Measurements from ENCODE around the gene PTPN14.
"Not testable (repeated sequence)": the region's sequence is repeated elsewhere in the genome, so short reads cannot be mapped to it uniquely, and the experiment has no call there.

Gene PTPN14

DNA sequence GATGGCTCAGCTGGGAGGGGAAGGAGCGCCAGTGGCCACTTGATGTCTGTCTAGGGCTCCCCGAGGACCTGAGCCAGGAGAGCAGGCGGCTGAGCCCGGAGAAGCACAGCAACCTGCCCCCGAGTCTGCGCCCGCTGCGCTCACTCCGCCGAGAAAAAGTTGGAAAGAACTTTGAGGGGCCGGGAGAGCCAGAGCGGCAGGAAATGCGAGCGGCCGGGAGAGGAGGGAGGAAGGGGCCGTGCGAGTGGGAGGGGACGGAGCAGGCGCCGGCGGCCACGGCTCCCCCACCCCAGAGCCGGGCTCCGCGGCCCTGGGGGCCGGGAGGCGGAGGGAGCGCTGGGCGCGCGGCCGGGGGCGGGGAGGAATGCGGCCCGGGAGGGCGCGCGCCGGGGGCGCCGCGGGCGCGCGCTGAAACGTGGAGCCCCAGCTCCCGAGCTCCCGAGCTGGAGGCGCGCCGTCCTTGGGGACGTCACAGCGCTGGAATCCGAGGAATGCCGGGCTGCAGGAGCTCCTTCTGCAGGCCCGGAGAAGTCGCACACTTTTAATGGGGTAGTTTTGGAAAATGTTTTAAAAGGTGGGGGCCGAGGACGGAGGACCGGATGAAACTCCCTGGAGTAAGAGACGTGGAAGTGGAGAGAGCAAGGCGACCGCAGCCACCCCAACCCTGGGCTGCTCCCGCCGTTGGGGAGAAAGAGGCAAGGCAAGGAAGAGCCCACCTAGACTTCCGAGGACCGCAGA lies at the start of gene PTPN14:
TSS of gene PTPN14 (minus strand) at position 167 of the 738 bp plus-strand sequence. CDS start 86,799 bp downstream, outside the sequence.
- DNase-seq (ENCODE audit: low read depth in 2 of 2): peak; percentile 94

DNA sequence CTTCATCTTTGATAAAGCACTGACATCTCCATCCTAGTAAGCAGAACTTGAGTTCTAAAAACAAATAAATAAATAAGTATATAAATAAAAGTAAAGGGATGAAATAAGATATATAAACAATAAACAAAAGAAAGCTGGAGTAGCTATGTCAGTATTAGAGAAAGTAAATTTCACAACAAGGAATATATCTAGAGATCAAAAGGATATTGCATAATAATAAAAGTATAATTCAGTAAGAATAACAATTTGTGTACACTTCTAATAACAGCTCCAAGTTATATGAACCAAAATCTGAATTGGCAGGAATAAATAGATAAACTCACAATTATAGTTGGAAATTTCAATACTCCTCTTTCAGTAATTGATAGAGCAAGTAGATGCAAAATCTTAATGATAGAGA lies 41.8 kb upstream of the PTPN14 start:
- DNase-seq (ENCODE audit: low read depth in 2 of 2): no peak

DNA sequence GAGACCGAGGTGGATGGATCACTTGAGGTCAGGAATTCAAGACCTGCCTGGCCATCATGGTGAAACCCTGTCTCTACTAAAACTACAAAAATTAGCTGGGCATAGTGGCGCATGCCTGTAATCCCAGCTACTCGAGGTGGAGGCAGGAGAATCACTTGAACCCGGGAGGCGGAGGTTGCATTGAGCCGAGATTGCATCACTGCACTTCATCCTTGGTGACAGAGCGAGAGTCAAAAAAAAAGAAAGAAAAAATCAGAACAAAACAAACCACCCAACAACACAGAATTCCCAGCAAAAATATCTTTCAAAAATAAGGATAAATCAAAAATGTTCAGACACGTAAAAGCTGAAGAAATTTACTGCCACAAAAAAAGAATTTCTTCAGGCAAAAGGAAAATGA lies 40.5 kb upstream of the PTPN14 start:
- DNase-seq (ENCODE audit: low read depth in 2 of 2): not testable (repeated sequence)

GRCh38 chr1:214590696-214591095 lies 39.3 kb upstream of the PTPN14 start:
- DNase-seq (ENCODE audit: low read depth in 2 of 2): no peak

DNA sequence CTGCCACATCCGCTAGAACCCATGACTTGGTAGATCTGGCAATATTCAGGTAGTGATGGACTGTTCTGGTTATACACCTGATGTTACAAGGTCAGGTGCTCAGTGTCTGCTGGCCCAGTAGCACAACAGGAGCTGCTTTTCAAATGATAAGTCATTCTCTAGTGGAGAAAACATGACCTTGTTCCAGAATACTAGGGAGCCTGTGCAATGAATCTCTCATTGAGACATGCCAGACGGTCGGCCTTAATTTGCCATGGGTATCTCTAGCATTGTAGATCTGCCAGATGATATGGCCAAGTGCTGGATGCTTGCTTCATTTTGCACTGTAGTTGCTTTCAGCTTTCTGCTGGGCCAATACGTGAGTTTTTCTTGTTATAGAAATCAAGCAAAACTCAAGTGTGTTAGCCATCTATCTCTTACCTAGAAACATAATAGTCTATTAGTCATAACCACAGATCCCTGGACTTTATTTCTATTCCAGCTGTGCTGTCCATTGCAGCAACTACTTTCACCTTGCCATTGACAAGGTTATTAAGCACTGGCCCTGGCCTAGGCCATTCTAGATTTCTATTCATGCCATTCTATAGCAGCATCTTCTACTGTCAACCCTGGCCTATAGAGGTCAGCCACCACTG lies 37.7 kb upstream of the PTPN14 start:
- no peak for DNase-seq (ENCODE audit: low read depth in 2 of 2)

DNA sequence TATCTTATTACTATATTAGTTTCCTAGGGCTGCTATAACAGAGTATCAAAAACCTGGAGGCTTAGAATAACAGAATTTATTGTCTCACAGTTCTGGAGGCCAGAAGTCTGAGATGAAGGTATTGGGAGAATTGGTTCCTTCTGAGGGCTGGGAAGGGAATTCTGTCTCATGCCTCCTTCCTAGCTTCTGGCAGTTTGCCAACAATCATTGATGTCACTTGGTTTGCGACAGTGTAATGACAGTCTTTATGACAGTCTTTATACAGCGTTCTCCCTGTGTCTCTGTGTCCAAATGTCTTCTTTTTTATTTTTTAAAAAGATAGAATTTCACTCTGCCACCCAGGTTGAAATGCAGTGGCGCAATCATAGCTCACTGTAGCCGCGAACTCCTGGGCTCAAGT lies 35.8 kb upstream of the PTPN14 start:
- no peak for DNase-seq (ENCODE audit: low read depth in 2 of 2)

- no peak for DNase-seq (ENCODE audit: low read depth in 2 of 2)
Observed at GRCh38 chr1:214586621-214587020, 35.2 kb upstream of the PTPN14 start.

DNA sequence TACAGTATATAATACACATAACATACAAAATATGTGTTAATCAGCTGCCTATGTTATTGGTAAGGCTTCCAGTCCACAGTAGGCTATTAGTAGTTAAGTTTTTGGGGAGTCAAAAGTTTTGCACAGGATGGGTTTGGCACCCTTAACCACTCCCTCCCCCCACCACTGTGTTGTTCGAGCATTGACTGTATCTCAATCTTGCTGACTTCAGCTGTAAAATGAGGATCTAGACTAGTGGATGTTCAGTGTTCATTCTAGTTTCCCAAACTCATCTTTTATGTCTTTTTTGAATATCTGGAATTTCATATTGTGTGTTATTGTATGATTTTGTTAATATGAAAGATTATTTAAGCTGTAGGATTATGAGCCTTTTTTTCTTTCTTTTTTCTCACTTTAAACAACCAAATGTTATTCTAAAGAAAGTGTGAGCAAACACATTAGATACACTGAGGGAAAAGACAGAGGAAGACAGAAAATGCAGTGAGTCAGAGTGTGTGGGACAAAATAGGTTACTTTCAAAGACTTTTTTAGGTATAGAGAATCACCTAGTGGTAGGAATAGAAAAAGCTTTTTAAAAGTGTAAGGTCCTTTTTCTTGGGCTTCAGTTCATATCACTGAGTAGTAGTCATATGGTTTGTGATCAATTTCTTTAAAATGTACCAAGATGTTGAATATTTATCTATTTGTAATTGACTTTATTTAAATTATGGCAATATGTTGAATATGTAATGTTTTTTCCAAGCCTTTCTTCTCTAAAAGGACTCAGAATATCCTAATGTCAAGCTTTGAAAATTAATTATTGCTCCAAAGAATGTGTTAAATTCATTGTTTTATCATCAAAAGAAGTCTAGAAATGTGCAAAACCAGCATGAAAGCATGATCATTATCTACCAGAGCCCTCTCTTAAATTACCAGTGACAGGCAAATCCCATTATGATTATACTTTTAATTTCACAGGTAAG lies 33.7 kb upstream of the PTPN14 start:
- DNase-seq (ENCODE audit: low read depth in 2 of 2): peak; percentile 43 to 44

DNA sequence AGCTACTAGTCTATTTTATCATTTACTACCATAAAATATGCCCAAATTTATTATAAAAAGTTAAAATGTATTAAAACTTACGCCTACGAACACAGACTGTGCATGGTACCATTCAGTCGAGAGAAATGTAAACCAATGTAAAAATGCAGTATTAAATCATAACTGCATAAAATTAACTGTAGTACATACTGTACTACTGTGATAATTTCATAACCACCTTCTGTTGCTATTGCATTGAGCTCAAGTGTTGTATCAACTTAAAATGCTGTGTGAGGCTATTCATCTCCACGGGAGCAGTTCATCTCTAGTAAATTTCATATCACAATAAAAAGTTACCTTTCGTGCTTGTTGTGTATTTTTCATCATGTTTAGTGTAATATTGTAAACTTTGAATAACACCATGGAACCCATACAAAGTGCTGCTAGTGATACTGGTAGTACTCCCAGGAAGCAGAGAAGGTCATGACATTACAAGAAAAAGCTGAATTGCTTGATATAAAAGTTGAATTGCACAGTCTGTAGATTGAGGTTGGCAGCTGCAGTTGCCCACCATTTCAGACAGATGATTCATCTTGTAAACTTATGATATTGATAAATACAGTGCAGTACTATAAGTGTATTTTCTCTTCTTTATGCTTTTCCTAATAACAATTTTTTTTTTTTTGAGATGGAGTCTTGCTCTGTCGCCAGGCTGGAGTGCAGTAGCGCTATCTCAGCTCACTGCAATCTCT lies 32.6 kb upstream of the PTPN14 start:
- no peak for DNase-seq (ENCODE audit: low read depth in 2 of 2)

DNA sequence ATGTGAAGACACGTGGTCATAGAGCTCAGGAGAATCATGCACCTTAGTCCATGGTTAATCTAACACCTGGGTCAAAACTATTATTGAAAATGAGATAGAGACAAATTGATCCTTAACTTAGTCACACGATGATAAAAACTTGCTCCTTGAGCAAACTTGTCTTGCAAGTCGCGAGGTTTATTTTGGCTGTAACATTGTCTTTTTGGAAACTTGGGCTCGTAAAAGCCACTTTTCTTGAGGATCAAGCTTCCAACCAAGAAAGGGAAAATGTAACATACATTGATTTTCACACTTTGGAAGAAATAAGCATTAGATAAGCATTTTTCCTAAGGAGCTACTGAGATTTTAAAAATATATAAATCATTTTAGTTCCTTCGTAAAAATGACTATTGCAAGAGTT lies 31.7 kb upstream of the PTPN14 start:
- no peak for DNase-seq (ENCODE audit: low read depth in 2 of 2)

- no peak for DNase-seq (ENCODE audit: low read depth in 2 of 2)
Observed at GRCh38 chr1:214582289-214582891, 31.0 kb upstream of the PTPN14 start.

GRCh38 chr1:214581785-214582184 lies 30.4 kb upstream of the PTPN14 start:
- DNase-seq (ENCODE audit: low read depth in 2 of 2): peak in 1 of 2 experiments; percentile 42

- DNase-seq (ENCODE audit: low read depth in 2 of 2): no peak
Observed at GRCh38 chr1:214579183-214579582, 27.8 kb upstream of the PTPN14 start.

DNA sequence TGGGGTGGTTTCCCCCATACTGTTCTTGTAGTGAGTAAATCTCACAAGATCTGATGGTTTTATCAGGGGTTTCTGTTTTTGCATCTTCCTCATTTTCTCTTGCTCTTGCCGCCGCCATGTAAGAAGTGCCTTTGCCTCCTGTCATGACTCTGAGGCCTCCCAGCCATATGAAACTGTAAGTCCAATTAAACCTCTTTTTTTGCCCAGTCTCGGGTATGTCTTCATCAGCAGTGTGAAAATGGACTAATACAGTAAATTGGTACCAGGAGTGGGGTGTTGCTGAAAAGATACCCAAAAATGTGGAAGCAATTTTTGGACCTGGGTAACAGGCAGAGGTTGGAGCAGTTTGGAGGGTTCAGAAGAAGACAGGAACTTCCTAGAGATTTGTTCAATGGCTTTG lies 24.7 kb upstream of the PTPN14 start:
- not testable (repeated sequence) for DNase-seq (ENCODE audit: low read depth in 2 of 2)

DNA sequence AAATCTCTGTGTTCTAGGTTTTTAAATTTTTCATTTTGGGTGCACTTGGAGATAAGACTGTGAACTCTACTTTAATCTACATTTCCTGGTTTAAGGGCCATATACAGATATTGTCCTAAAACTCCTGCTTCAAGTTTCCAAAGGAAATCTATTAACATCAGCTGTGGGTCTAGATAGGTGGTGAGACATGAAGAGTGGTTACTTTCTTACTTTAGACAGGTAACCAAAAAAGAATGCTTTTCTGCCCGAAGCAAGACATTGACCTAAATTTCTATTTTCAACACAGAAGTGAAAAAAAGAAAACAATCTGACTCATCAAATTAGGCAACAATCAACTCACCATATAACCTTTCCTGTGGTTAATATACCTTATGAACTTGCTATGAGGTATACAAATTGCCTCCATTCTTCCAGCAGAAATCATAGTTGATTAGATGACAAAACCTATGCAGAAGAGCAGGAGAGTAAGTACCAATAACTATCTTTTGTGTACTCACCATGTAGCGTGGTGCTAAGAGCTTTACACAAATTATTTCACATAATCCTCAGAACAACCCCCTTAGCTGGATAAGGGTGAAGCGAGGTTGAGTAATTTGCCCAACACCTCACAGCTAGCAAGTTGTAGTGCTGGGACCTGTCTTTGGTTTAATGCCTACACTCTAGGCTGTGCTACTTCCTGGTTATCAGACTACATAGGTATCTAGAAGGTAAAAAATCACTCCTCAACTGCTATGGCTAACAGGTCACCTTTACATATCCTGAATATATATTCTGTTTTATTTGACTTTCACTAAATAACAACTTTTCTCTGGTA lies 23.4 kb upstream of the PTPN14 start:
- no peak for DNase-seq (ENCODE audit: low read depth in 2 of 2)

DNA sequence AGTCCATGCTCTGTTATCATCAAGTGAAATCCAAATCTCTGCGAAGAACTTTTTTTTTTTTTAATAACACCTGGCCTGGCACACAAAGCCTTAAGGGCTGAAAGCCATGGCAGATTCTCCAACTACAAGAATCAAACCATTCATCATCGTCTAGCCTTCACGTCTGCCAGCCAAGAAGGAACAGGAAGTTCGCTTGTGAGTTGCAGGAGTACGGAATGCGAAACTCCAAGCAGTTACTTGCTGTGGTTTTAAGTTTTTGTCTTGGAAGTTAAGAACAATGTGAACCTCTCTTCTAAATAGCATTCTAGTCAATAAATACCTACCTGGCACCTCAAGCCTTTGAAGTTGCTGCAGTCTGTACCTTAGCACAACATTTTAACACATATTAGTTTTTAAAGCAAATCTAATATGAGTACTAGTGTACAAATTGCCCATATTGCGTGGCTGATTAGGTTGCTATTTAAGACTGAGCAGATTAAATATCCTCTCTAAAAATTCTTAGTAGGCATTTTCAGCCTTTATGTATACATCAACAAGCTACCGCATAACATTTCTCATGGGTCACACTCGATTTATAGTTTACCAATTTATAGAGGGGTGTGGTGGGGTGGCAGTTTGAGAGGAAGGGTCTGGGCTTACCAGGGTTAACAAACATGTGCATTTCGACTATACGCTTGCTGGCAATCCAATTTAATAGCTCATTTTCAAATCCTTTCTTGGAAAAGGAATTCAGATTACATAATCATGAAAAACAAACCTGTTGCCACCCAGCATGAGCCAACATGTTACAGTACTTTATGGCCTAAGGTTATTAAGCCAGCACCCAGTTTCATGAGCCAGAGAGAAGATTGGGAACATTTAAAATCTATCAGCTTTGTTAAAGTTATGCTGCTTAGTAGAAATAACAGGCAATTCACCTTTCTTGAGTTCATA lies 22.2 kb upstream of the PTPN14 start:
- DNase-seq (ENCODE audit: low read depth in 2 of 2): no peak

DNA sequence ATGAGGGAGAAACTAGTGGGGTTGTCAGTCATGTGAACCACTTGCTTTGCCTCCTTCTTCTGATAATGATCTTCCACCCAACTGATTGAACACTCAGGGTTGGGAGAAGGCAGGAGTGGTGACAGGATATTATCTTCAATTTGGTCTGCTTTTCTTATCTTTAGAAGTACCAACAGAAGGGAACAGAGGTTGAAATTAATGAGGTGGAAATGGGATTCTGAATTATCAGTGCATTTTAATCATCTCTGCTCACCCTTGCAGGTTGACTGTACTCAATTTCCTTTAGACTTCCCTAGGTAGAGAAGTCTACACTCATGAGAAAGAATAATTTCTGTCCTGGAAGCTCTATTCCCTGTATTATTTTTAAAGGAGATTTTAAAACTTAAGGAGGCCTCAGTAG lies 19.9 kb upstream of the PTPN14 start:
- no peak for DNase-seq (ENCODE audit: low read depth in 2 of 2)

DNA sequence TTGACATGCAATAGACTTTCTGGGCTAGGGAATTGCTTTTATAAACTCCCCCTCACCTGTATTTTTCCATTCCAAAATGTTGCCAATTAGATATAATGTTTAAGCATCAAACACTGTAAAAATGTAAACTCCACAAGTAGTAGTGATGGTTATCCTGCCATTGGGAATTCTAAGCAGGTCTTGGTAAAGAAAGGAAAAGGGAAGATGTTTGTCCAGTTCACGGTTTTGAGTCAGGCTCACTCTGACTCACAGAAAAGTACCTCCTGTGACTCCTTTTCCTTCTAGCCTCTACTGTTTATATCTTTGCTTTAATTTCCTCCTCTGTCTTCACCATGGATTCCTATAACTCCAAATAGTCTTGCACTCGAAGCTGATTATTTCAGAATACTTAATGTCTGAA lies 19.0 kb upstream of the PTPN14 start:
- no peak for DNase-seq (ENCODE audit: low read depth in 2 of 2)

DNA sequence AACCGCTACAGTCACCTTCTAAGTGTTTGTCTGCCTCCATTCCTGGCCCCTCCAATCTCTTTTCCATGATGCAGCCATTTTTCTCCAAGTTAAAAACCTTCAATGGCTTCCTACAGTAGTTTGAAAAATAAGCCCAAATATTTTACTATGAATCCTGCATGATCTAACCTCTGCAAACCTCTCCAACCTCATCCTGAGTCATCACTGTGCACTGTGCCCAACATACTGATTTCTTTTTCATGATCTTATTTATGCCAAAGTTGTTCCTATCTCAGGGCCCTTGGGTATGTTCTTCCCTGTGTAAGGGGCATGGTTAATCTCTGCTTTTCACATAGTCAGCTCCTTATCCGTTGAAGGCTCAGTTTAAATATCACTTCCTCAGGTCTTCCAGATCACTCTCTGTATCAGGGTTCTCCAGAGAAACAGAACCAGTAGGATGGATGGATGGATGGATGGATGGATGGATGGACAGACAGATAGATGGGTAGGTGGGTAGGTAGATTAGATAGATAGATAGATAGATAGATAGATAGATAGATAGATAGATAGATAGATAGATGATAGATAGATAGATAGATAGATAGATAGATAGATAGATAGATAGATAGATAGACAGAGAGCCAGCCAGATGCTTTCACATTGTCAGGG lies 18.1 kb upstream of the PTPN14 start:
- no peak for DNase-seq (ENCODE audit: low read depth in 2 of 2)
